ENCODE measurements around the gene C1orf116.

C1orf116 gene

GRCh38 chr1:207009182-207009850 is 23.2 kb downstream of the C1orf116 start:
- Histone ChIP-seq H3K4me3 (no peak overlapping the region), H3K27me3 (no peaks in the 10 kb centered on the region), H3K27ac (no peak overlapping the region), H3K36me3 (no peaks in the 10 kb centered on the region), H3K4me1 (no peaks in the 10 kb centered on the region), H3K9me3 (no peaks in the 10 kb centered on the region)
- no peak for TF ChIP-seq CTCF (IDR thresholded peaks at IDR 0.05)
- no peak for DNase-seq
- intact Hi-C loops (cut with DNase I; ENCODE audit: low total_unique reads): no loop called here

GRCh38 chr1:207007352-207008033 is 25.1 kb downstream of the C1orf116 start:
- Histone ChIP-seq H3K36me3 (no peaks in the 10 kb centered on the region), H3K27me3 (no peaks in the 10 kb centered on the region), H3K9me3 (no peaks in the 10 kb centered on the region), H3K27ac (no peak overlapping the region), H3K4me1 (no peaks in the 10 kb centered on the region), H3K4me3 (no peak overlapping the region)
- DNase-seq: no peak
- no peak for TF ChIP-seq CTCF (IDR thresholded peaks at IDR 0.05)
- intact Hi-C loops (cut with DNase I; ENCODE audit: low total_unique reads): no loop called here

GRCh38 chr1:207006914-207007313 is 25.6 kb downstream of the C1orf116 start:
- no peak for DNase-seq
- H3K4me3 ChIP-seq: no peak overlapping the region
- H3K36me3 ChIP-seq: no peaks in the 10 kb centered on the region
- H3K27me3 ChIP-seq: no peaks in the 10 kb centered on the region
- no peak for TF ChIP-seq CTCF (IDR thresholded peaks at IDR 0.05)
- intact Hi-C loops (cut with DNase I; ENCODE audit: low total_unique reads): no loop called here
- H3K27ac ChIP-seq: no peak overlapping the region
- H3K9me3 ChIP-seq: no peaks in the 10 kb centered on the region
- H3K4me1 ChIP-seq: no peaks in the 10 kb centered on the region

GRCh38 chr1:207006083-207006482 is 26.5 kb downstream of the C1orf116 start:
- no peak for TF ChIP-seq CTCF (IDR thresholded peaks at IDR 0.05)
- intact Hi-C loops (cut with DNase I; ENCODE audit: low total_unique reads): no loop called here
- no peaks in the 10 kb centered on the region for H3K4me1 ChIP-seq

GRCh38 chr1:207004931-207005830 is 27.4 kb downstream of the C1orf116 start:
- Histone ChIP-seq H3K4me3 (no peak overlapping the region), H3K27me3 (no peaks in the 10 kb centered on the region), H3K9me3 (no peaks in the 10 kb centered on the region), H3K27ac (no peak overlapping the region), H3K4me1 (no peaks in the 10 kb centered on the region), H3K36me3 (no peaks in the 10 kb centered on the region)
- intact Hi-C loops (cut with DNase I; ENCODE audit: low total_unique reads): no loop called here
- DNase-seq: no peak
- TF ChIP-seq CTCF (IDR thresholded peaks at IDR 0.05): peak; percentile 27 to 38

More at GRCh38 chr1:207006083-207006482, 26.5 kb downstream of the C1orf116 start:
- H3K27ac ChIP-seq: no peak overlapping the region
- no peaks in the 10 kb centered on the region for H3K36me3 ChIP-seq
- DNase-seq: no peak
- H3K27me3 ChIP-seq: no peaks in the 10 kb centered on the region
- H3K9me3 ChIP-seq: no peaks in the 10 kb centered on the region
- H3K4me3 ChIP-seq: no peak overlapping the region
